HG03135 (cell line): ENCODE measurements around the gene VPS39.

Experiments
- ATAC-seq: cut with Tn5 transposase; IDR thresholded peaks from one replicate; pipeline ENCODE4 v1.9.1; 2021; ENCODE audit warnings: mild to moderate bottlenecking, moderate library complexity; ENCODE audit not compliant: unreplicated experiment

VPS39 gene

DNA sequence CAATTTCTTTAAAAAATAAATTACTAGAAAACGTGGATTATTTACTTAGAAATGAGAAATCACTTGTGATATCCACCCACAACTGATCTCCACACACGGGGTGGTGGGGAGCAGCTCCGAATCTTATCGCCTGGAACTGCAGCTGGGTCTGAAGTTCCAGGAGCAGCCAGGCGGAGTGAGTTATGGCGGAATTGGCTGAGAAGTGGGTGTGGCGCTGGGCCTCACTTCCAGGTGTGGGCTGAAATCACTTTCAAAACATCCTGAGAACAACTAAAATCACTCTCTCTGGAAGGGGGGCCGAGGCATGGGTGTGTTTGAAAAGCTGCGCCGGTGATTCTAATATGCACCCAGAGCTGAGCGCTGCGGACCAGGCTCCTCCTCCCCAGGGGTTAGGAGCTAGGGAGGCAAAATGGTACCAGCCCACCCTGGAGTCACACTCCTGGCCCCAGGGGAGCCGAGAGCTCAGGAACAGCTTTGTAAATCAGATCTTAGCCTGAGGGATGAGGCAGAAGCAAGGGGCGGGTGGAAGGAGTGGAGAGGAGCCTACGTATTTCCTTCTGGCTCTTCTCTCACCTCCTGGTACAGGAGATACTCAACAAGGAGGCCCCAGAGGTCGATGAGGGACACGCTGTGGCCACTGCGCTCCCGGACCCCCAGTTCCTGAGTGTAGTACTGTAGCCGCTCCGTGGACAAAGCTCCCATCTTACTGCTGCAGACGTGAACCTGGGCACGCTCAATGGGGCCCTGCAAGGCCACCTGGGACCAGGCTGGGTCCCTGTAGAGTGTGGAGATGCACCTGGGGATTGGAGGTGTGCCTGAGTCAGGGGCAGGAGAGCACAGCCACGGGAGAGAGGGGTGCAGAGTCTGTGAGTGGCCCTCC is 61.3 kb downstream of the VPS39 start:
- no peak for ATAC-seq

DNA sequence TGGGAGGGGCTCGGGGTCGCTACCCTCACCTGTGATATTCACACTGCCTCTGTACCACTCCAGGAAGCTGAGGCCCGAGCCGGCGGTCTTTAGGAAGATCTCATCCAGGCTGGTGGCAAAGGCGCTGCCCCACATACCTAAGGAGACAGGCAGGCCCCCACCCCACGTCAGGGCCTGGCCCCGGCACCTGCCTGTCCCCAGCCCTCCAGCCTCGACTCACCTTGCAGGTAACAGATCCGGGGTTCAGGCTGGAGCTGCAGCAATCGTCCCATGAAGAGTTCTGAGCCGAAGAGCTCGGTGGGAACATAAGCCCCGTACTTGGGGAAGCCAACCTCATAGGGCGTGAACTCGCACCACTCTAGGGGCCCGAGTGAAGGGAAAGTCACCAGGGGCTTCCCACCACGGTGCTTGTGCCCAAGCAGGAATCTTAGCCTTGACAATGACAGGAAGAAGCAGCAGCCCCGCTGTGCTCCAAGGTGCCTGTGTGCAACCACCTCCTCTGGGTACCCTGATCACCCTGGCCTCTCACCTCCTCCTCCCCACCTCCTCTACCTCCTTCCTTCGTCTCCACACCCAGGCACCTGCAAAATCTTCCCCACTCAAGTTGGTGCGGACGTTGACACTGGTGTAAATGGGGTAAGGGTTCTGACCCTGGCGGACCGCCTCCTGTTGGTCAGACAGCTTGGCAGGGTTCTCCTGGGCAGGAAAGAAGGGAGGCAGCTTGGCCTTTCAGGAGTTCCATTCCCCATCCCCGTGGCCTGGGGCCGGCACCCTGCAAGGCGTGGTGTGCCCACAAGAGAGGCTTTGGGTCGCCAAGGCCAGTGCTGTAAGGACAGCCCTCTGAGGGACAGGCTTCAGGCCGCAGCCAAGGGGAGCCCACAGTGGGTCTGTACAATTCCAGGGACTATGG is 62.3 kb downstream of the VPS39 start:
- ATAC-seq, result no peak

DNA sequence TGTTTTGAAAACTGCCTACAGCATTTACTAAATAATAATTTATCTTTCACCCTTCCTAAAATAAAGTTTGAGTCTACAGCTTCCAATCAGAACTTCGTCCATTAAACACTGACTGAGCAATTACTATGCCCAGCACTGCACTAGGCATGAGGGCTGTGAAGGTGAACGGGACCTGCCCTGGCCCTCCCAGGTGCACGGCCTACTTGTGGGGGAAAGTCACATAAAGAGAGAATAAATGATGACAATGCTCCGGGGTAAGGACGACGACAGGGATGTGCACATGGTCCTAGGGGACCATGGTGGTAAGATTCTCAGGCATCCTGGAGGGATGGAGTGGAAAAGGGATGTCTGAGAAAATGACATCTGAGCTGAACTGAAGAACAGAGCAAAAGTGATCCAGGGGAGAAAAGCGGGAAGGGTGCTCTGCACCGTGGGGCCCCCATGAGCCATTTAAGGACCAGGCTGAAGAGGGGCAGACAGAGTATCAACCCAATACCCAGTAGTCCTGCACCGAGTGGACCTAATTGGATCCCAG is 63.2 kb downstream of the VPS39 start:
- ATAC-seq, result no peak

DNA sequence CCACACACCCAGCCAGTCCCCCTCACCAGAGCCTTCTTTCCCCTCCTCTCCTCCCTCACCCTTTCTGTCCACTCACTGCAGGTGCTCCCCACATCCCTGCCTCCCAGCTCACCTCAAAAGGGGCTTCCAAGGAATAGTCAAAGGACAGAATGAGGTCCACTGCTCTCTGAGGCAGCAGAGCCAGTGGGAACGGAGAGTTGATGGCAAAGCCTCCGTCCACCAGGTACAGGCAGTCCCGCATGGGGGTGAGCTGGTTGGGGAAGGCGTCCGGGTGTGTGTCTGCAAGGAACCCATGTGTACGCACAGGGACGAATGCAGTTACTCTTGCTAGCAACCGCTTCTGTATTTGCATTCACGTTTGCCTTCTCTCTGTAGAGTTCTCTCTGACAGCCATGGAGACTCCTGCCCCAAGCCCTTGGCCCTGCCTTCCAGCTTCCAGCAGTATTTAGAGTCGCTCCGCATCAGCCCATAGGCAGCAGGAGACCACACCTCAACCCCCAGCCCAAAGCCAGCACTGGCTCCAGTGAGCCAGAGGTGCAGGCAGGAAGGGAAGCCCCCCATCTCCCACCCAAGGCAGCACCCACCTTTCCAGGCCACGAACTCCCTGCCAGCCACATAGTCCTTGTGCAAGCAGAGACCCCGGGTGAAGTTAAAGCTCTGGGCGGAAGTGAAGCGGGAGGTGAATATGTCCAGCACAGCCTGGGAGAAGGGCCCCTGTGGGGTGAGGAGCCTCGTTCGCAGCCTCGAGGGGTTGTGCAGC is 64.1 kb downstream of the VPS39 start:
- no peak for ATAC-seq

DNA sequence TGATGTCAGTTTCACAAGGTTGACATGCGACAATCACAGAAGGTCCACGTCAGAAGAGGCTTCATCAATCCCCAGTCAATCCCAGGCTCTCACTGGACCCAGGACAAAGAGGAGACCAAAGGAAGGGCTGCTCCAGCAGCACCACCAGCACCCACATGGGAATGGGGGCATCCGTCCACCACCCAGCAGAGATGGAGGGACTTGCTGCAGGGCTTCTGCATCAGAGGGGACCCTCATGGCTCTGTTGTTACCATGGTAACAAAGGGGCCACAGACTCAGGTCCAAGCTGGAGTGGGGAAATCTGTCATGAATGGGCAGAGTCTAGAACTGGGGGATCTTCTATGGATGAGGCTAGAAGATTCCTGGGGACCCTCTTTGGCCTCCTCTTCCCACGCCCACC is 64.7 kb downstream of the VPS39 start:
- no peak for ATAC-seq

DNA sequence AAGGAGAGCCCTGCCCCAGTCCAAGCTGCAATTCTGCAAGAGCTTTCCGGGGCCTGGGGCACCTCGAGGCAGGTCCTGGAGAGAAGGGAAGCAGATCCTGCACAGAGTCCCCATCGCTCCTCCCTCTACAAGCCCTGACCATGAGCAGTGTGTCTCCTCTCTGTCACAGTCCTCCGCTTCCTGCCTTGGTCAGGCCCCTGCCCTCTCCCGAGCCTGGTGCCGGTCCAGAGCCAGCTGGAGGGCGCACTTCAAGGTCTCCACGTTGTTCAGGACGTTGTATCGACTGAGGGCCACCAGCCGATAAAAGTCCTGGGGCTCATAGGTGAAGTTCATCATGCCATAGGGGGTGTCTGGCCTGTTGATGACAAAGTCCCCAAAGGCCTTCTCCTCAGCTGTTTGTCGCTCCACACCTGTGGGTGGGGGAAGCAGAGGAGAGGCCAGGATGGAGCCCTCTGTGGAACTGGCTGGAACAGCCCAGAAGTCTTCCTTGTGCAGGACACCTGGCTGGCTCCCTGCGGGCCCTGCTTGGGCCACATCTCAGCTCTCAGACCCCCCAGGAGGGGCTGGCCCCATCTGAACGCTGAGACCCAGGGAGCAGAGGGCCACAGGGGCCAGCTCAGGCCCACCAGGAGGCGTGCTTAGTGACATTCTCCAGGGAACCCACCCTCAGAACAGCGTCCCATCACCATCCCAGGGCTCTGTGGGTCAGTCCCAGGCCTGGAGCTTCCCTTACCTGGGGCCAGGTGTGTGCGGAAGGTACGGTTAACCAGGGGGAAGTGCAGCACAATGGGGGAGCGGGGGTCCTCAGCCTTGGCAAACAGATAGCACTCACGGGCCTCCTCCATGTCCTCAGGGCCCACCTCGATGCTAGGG is 66.1 kb downstream of the VPS39 start:
- no peak for ATAC-seq

DNA sequence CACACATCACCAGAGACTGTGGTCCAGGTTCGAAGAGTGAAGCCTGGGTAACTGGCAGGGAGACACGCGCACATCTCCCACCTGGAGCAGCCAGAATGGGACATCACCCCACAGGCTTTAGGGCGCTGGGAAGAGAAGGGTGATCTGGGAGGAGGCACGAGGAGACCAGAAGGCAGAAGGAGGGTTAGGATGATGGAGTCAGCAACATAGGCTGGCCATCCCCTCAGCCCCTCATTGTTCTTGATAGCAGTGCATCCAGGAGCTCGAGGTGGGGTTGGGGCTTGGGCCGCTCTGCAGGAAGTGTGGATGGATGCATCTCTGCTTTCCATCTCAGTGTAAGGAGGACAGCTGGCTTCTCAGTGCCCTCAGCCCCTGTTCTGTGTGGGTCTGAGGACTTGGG is 66.9 kb downstream of the VPS39 start:
- no peak for ATAC-seq

DNA sequence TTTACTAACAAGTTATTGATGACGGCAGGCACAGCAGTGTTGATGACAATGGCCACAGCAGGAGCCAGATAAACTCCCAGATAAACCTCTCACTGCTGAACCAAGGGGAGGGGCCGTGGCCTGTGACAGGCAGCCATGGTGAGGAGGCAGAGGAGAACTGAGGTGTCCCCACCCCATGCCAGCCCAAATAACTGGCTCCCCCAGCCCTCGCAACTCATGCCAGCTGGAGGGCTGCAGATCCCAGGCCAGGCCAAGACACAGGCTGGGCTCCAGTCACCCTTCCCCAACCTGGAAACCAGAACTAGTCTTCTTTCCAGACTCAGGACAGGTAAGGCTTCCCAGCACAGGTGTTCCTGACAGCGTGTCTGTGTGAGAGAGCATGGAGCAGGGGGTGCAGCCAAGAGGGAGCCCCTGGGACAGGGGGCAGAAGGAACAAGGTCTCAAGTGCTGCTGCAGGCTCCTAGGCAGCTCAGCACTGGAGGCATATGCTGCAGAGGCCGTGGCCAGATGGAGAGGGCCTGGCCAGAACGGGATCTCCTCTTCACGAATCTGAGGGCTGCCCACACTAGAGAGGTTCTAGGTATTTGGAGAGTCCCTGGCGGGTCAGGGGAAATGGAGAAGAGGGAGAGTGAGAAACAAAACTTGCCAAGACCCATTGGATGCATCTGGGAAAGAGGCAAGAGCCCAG is 67.6 kb downstream of the VPS39 start:
- no peak for ATAC-seq

DNA sequence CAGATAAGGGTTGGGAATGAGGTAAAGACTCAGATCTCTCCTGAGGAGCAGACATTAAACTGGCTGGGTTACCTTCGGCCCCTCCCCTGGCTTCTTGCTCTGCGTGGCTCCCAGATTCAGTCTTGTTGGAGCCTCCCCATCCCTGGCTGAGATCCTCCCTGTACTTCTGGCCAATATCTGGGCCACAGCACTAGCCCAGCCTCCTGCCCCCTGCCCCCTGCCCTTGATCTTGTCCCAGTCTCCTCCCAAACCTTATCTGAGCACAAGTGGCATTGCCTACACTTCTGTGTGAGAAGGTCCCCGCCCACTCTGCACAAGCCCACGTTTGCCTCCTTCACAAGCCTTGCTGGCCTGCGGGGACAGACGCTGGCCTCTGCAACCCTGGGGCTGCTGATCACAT is 68.5 kb downstream of the VPS39 start:
- no peak for ATAC-seq

DNA sequence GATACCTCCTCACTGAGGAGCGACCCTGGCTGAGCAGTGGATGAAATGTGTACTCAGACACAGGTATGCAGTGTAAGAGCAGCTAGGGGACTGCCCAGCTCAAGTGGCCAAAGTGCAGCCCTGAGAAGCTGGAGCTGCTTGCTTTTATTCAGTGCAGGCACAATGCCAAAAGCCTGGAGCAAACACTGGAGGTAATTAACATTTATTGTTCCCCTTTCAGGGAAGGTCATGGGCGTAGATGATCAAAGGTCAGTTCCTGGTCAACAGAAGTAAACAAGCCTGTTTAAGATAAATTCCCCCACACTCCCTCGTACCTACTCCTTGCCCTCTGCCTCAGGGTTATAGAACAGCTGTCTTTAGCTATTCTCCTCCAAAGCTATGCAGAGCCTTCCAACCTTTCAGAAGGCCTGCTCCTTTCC is 69.1 kb downstream of the VPS39 start:
- no peak for ATAC-seq

DNA sequence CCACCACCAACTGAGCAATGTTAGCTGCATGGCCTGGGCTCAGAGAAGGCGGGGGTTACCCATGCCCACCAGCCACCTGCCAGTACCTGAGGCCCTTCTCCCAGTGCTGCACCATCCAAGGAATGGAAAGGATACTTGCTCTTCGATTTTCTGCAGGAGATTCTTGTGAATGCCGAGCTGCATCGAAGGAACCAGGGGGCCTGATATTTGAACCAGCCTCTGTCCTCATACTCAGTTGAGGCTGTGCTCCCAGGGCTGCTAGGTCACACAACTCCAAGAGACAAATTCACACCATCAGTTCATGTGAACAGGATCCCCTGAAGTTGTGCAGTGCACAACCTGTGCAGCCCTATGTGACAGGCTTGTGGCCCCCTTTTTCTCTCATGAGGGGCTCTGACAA is 69.7 kb downstream of the VPS39 start:
- ATAC-seq, result no peak

DNA sequence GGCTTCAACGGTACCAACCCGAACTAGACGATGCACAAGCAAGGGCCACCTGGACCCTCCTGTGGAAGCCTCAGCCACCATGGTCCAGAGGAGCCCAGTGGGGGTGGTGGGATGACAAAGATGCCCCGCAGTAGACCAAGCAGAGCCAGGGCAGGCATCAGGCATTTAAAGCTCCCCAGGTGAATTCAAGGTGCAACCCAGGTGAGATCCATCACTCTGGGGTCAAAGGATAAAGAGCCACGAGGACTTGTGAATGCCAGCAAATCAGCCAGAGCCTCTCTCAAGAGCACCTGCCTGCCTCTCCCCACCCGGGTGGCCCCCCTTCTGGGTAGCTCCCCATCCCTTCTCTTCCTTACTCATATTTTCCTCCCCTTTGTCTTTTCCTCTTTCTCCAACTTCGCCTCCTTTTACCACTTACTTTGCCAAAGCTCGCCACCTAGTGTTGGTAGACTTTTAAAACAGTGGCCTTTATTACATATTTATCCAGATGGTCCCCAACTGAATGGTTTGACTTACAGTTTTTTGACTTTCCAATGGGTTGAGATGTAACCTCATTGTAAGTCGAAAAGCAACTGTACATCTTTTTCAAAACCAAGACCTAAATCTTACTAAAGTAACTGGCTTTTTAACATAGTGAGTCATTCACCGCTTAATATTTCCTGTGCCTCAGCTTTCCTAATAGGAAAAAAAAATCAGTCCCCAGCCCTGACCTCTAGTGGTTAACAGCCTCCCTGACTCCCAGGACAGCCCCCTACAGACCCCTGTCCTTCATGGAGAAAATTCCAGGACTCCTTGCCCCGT is 70.4 kb downstream of the VPS39 start:
- ATAC-seq, result no peak

DNA sequence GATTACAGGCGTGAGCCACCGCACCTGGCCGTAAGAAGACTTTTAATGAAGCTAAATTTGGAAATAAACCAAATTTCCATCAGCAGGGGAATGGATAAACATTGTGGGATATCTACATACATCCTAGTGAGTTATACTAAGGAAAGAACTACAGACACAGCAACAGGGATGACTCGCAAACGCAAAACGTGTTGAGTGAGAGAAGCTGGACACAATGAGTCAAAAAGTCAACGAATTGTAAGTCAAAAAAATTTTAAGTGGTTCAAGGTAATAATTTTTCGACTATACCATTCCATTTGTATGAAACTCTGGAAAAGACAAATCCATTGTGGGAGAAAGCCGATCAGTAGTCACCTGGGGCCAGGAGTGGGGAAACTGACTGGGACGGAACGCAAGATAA is 71.6 kb downstream of the VPS39 start:
- ATAC-seq, result no peak

DNA sequence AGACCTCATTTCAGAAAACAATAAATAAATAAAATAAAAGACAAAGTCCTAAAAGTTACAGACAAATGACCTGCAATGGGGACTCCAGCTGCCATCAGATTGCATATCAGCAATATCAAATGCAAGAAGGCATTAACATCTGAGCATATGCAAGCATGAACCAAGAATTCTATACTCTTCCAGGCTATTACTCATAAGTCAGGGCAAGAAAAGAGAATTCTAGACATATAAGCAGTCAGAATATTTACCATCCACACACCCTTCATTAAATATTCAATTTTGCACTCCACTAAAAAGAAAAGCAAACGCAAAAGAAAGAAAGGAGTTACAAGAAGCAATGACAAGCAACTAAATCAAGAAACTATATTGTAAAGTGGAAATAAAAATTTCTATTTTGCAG is 72.8 kb downstream of the VPS39 start:
- no peak for ATAC-seq

DNA sequence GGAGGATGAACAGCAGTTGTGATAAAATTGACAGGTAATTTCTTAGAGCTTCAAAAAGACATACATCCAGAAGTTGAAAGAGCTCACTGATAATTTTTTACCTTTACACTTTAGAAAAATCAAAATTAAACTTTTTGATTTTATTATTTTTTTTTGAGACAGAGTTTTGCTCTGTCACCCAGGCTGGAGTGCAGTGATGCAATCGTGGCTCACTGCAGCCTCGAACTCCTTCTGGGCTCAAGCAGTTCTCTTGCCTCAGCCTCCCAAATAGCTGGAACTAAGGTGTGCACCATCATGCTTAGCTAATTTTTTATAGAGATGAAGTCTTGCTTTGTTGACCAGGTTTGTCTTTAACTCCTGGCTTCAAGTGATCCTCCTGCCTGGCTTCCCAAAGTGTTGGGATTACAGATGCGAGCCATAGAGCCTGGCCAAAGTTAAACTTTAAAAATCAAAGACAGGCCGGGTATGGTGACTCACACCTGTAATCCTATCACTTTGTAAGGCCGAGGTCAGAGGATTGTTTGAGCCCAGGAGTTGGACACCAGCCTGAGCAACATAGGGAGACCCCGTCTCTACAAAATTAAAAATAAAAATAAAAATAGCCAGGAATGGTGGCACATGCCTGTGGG is 73.4 kb downstream of the VPS39 start:
- ATAC-seq, result no peak

DNA sequence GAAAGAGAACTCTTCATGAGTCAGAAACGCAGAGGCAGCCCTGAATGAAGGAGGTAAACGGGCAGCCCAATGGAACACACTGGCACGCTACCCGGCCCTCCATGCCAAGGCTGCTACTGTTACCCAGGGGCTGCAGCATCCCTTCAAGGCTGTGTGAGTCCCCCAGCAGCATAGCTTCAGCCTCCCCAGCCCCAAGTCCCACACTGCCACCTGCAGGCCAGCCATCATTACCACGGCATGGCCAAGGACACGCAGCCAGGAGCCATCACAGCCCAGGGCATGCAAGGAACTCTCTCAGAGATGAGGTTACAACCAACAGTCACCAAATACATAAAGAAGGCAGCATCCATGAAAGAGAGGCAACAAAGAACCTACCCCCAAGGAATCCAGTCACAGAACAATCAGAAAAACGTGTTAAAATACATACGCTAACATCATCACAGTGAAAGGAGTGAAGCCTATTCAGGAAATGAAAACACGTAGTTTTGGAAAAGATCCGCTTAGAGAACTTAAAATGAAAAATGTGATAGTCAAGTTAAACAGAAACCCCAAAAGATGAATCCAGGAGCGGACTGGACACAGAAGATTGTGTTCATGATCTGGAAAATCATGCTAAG is 74.1 kb downstream of the VPS39 start:
- no peak for ATAC-seq

DNA sequence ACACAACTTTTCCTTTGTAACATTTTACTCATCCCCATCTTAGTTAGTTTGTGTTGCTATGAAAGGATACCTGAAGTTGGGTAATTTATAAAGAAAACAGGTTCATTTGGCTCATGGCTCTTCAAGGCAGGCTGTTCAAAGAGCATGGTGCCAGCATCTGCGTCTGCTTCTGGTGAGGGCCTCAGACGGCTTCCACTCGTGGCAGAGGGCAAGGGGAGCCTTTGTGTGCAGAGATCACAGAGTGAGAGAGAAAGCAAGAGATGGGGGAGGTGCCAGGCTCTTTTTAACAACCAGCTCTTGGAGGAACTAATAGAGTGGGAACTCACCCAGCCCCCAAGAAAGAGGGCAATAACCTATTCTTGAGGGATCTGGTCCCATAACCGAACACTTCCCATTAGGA is 74.7 kb downstream of the VPS39 start:
- no peak for ATAC-seq
